ENCODE measurements around the gene PEAK1. TPM values are rescaled to one million over a fixed set of nuclear protein-coding genes. Genes with fewer than 3 reads are reported as not detected.

Gene PEAK1
- total and polyA plus RNA-seq, 2 experiments from 2014 or later = 7.8 to 34.1 TPM

- TF ChIP-seq ZNF462 (CRISPR knock-in tag; IDR thresholded peaks at IDR 0.05) (no peak), STAT1 (IDR thresholded peaks at IDR 0.05; ENCODE audit: unreplicated experiment) (no peak), POLR2AphosphoS5 (IDR thresholded peaks at IDR 0.05; ENCODE audit: low read depth) (no peak)
Observed at GRCh38 chr15:77068633-77069032, 351.3 kb downstream of the PEAK1 start (continued).

- no peak overlapping the region for H3K4me3 ChIP-seq
- no peaks in the 10 kb centered on the region for H3K27me3 Mint-ChIP-seq (ENCODE audit: insufficient read depth, low read depth, poor library complexity)
- H3K27ac Mint-ChIP-seq = no peak overlapping the region
- DNase-seq (ENCODE audit: low spot score) (no peak), ATAC-seq (no peak)
- H3K4me1 ChIP-seq (ENCODE audit: insufficient read depth) = peaks cover 16% of the 10 kb centered on the region
- H3K9me3 Mint-ChIP-seq = no peaks in the 10 kb centered on the region
- no peak overlapping the region for H3K27ac ChIP-seq (ENCODE audit: low read depth)
- H3K9me2 ChIP-seq (ENCODE audit: insufficient read depth) = no peaks in the 10 kb centered on the region
- peaks cover 11% of the 10 kb centered on the region for H3K27me3 ChIP-seq (ENCODE audit: insufficient read depth)
- no peak overlapping the region for H2AFZ ChIP-seq
- H4K20me1 ChIP-seq (replicated peaks; ENCODE audit: insufficient read depth) = peaks cover 27% of the 10 kb centered on the region
- no peaks in the 10 kb centered on the region for H3K36me3 Mint-ChIP-seq (ENCODE audit: low read depth)
- H3F3A ChIP-seq (replicated peaks; ENCODE audit: low read depth) = no peaks in the 10 kb centered on the region
- H3K36me3 ChIP-seq (ENCODE audit: insufficient read depth) = no peaks in the 10 kb centered on the region
- peaks cover 73% of the 10 kb centered on the region for H3K79me2 ChIP-seq (replicated peaks; ENCODE audit: insufficient read depth)
- H3K4me3 Mint-ChIP-seq = no peak overlapping the region
- H3K4me2 ChIP-seq = no peak overlapping the region
- H3K4me1 Mint-ChIP-seq = peaks cover 28% of the 10 kb centered on the region
- TF ChIP-seq REST (IDR thresholded peaks at IDR 0.05; ENCODE audit: unreplicated experiment) (no peak), ETS1 (IDR thresholded peaks at IDR 0.05) (no peak)
Observed at GRCh38 chr15:77067691-77068367, 352.1 kb downstream of the PEAK1 start.
